ENCODE measurements around the gene TOM1L1. TPM values are rescaled to one million over a fixed set of nuclear protein-coding genes. Genes with fewer than 3 reads are reported as not detected.

TOM1L1 gene
- total RNA-seq, 4 donors from 2014 or later, result 2.3 to 4.7 (median 4.2) TPM

GRCh38 chr17:54901230-54901822 is 674 bp downstream of the TOM1L1 start:
- intact Hi-C loops (cut with DNase I; ENCODE audit: low total_unique reads) (no loop called here), in situ Hi-C loops (cut with MboI; ENCODE audit: low sequenced_read_pairs in 4 of 4) (no loop called here)
- peaks cover 5 to 9% of the 10 kb centered on the region in 2 donors for H3K4me1 ChIP-seq
- H3K4me3 ChIP-seq, result peak overlapping the region; percentile 48 to 64 (median 58)
- peaks cover 0 to 4% (median 0%) of the 10 kb centered on the region in 3 donors for H3K27me3 ChIP-seq
- DNase-seq (no peak), ATAC-seq (no peak)
- peak overlapping the region in 1 of 4 donors; percentile 43 for H3K27ac ChIP-seq
- no peak for TF ChIP-seq POLR2A (IDR thresholded peaks at IDR 0.05)
- TF ChIP-seq CTCF (IDR thresholded peaks at IDR 0.05 in 4 of 5, conservative IDR thresholded peaks at IDR 0.05 in 1 of 5), result no peak
- no peaks in the 10 kb centered on the region for H3K36me3 ChIP-seq
- H3K9me3 ChIP-seq, result no peaks in the 10 kb centered on the region

- Histone ChIP-seq H3K27me3 (peaks cover 0 to 4% (median 0%) of the 10 kb centered on the region in 3 donors), H3K27ac (no peak overlapping the region), H3K4me1 (peaks cover 5 to 9% of the 10 kb centered on the region in 2 donors), H3K9me3 (no peaks in the 10 kb centered on the region), H3K36me3 (no peaks in the 10 kb centered on the region), H3K4me3 (no peak overlapping the region)
- TF ChIP-seq CTCF (IDR thresholded peaks at IDR 0.05 in 4 of 5, conservative IDR thresholded peaks at IDR 0.05 in 1 of 5) (no peak), POLR2A (IDR thresholded peaks at IDR 0.05) (no peak)
- ATAC-seq (no peak), DNase-seq (no peak)
- in situ Hi-C loops (cut with MboI; ENCODE audit: low sequenced_read_pairs in 4 of 4), result no loop called here
- intact Hi-C loops (cut with DNase I; ENCODE audit: low total_unique reads), result no loop called here
Observed at GRCh38 chr17:54902017-54902416, 1.4 kb downstream of the TOM1L1 start.

- no peak for DNase-seq
- Histone ChIP-seq H3K4me1 (peaks cover 5 to 9% of the 10 kb centered on the region in 2 donors), H3K36me3 (no peaks in the 10 kb centered on the region), H3K4me3 (no peak overlapping the region), H3K9me3 (no peaks in the 10 kb centered on the region), H3K27ac (no peak overlapping the region), H3K27me3 (peaks cover 0 to 4% (median 0%) of the 10 kb centered on the region in 3 donors)
- TF ChIP-seq POLR2A (IDR thresholded peaks at IDR 0.05), result no peak
- TF ChIP-seq CTCF (IDR thresholded peaks at IDR 0.05 in 4 of 5, conservative IDR thresholded peaks at IDR 0.05 in 1 of 5), result no peak
- ATAC-seq, result no peak
- intact Hi-C loops (cut with DNase I; ENCODE audit: low total_unique reads), result no loop called here
- in situ Hi-C loops (cut with MboI; ENCODE audit: low sequenced_read_pairs in 4 of 4), result no loop called here
Observed at GRCh38 chr17:54902611-54903010, 2.0 kb downstream of the TOM1L1 start.

GRCh38 chr17:54903375-54903774 is 2.7 kb downstream of the TOM1L1 start:
- in situ Hi-C loops (cut with MboI; ENCODE audit: low sequenced_read_pairs in 4 of 4), result no loop called here
- no peak for TF ChIP-seq CTCF (IDR thresholded peaks at IDR 0.05 in 4 of 5, conservative IDR thresholded peaks at IDR 0.05 in 1 of 5)
- TF ChIP-seq POLR2A (IDR thresholded peaks at IDR 0.05), result no peak
- Histone ChIP-seq H3K36me3 (no peaks in the 10 kb centered on the region), H3K27me3 (no peaks in the 10 kb centered on the region), H3K4me3 (no peak overlapping the region), H3K27ac (no peak overlapping the region), H3K4me1 (peaks cover 5 to 9% of the 10 kb centered on the region in 2 donors), H3K9me3 (no peaks in the 10 kb centered on the region)
- intact Hi-C loops (cut with DNase I; ENCODE audit: low total_unique reads), result no loop called here
- DNase-seq (no peak), ATAC-seq (no peak)

GRCh38 chr17:54906683-54907082 is 6.0 kb downstream of the TOM1L1 start:
- H3K4me1 ChIP-seq, result no peaks in the 10 kb centered on the region
- no peaks in the 10 kb centered on the region for H3K9me3 ChIP-seq
- no peak overlapping the region for H3K4me3 ChIP-seq
- no peak for DNase-seq
- H3K36me3 ChIP-seq, result no peaks in the 10 kb centered on the region
- TF ChIP-seq CTCF (IDR thresholded peaks at IDR 0.05 in 4 of 5, conservative IDR thresholded peaks at IDR 0.05 in 1 of 5) (no peak), POLR2A (IDR thresholded peaks at IDR 0.05) (no peak)
- H3K27me3 ChIP-seq, result no peaks in the 10 kb centered on the region
- ATAC-seq, result no peak
- H3K27ac ChIP-seq, result no peak overlapping the region
- intact Hi-C loops (cut with DNase I; ENCODE audit: low total_unique reads) (no loop called here), in situ Hi-C loops (cut with MboI; ENCODE audit: low sequenced_read_pairs in 4 of 4) (no loop called here)

Data from gastrocnemius medialis (tissue), 4 donors.